ENCODE results near the gene MRPL46. TPM values are rescaled to one million over a fixed set of nuclear protein-coding genes. Genes with fewer than 3 reads are reported as not detected.

Gene MRPL46
- polyA plus RNA-seq, 1 donor from 2014 or later: 41.0 TPM

DNA sequence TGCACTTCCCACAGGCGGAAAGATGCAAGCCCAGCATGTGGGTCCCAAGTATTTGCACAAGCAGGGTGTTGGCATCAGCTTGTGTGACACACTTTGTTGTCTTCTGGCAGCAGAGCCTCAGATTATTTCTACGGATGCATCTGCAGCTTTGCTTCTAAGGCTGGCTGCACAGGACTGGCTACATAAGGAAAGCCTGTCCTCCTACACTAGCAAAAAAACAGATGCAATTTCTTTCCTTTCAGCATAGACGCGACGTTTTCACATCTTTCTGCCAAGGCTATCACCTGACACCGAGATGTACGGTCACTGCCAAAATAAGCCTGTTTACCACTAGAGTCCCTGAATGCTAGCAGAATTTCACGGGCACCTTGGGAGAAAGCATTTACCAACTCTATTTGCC, 13.8 kb upstream of the MRPL46 start:
- Histone ChIP-seq H3K4me2 (ENCODE audit: low read length) (no peak overlapping the region), H3K27ac (ENCODE audit: low read length) (no peak overlapping the region), H4K20me1 (ENCODE audit: insufficient read depth) (no peaks in the 10 kb centered on the region), H2AFZ (ENCODE audit: low read depth, low read length) (no peak overlapping the region), H3K79me2 (replicated peaks; ENCODE audit: insufficient read depth, low read length) (no peaks in the 10 kb centered on the region), H3K9me2 (ENCODE audit: insufficient read depth, low read length) (no peaks in the 10 kb centered on the region), H3K9me3 (ENCODE audit: low read length) (no peaks in the 10 kb centered on the region), H3K4me3 (ENCODE audit: low read length) (no peak overlapping the region), H3K9ac (ENCODE audit: low read length) (no peak overlapping the region), H3K27me3 (ENCODE audit: insufficient read depth, low read depth, low read length) (no peaks in the 10 kb centered on the region), H3F3A (ENCODE audit: insufficient read depth, low read length, poor library complexity, severe bottlenecking) (no peaks in the 10 kb centered on the region), H3K36me3 (ENCODE audit: insufficient read depth, low read length) (no peaks in the 10 kb centered on the region)
- no peak for TF ChIP-seq EZH2 (IDR thresholded peaks at IDR 0.05; ENCODE audit: borderline replicate concordance, insufficient read depth, low read length, poor library complexity, severe bottlenecking)
- TF ChIP-seq POLR2AphosphoS5 (IDR thresholded peaks at IDR 0.05): no peak
- TF ChIP-seq EP300 (conservative IDR thresholded peaks at IDR 0.05; ENCODE audit: poor library complexity, severe bottlenecking): no peak
- TF ChIP-seq TAF1 (IDR thresholded peaks at IDR 0.05; ENCODE audit: low read depth): no peak
- TF ChIP-seq SMC3 (conservative IDR thresholded peaks at IDR 0.05; ENCODE audit: poor library complexity): no peak
- no peak for TF ChIP-seq REST (IDR thresholded peaks at IDR 0.05; ENCODE audit: borderline replicate concordance)
- TF ChIP-seq RAD21 (conservative IDR thresholded peaks at IDR 0.05): no peak

GRCh38 chr15:88479169-88479568, 12.0 kb upstream of the MRPL46 start:
- no peaks in the 10 kb centered on the region for H3K79me2 ChIP-seq (replicated peaks; ENCODE audit: insufficient read depth, low read length)
- H3K4me3 ChIP-seq (ENCODE audit: low read length): no peak overlapping the region
- no peak overlapping the region for H3K9ac ChIP-seq (ENCODE audit: low read length)
- no peaks in the 10 kb centered on the region for H3K9me2 ChIP-seq (ENCODE audit: insufficient read depth, low read length)
- no peaks in the 10 kb centered on the region for H4K20me1 ChIP-seq (ENCODE audit: insufficient read depth)
- no peak overlapping the region for H2AFZ ChIP-seq (ENCODE audit: low read depth, low read length)
- H3K9me3 ChIP-seq (ENCODE audit: low read length): no peaks in the 10 kb centered on the region
- H3K36me3 ChIP-seq (ENCODE audit: insufficient read depth, low read length): no peaks in the 10 kb centered on the region
- no peaks in the 10 kb centered on the region for H3F3A ChIP-seq (ENCODE audit: insufficient read depth, low read length, poor library complexity, severe bottlenecking)
- TF ChIP-seq, protein P1, sequence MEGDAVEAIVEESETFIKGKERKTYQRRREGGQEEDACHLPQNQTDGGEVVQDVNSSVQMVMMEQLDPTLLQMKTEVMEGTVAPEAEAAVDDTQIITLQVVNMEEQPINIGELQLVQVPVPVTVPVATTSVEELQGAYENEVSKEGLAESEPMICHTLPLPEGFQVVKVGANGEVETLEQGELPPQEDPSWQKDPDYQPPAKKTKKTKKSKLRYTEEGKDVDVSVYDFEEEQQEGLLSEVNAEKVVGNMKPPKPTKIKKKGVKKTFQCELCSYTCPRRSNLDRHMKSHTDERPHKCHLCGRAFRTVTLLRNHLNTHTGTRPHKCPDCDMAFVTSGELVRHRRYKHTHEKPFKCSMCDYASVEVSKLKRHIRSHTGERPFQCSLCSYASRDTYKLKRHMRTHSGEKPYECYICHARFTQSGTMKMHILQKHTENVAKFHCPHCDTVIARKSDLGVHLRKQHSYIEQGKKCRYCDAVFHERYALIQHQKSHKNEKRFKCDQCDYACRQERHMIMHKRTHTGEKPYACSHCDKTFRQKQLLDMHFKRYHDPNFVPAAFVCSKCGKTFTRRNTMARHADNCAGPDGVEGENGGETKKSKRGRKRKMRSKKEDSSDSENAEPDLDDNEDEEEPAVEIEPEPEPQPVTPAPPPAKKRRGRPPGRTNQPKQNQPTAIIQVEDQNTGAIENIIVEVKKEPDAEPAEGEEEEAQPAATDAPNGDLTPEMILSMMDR (IDR thresholded peaks at IDR 0.05; ENCODE audit: poor library complexity, severe bottlenecking): no peak
- TF ChIP-seq TAF1 (IDR thresholded peaks at IDR 0.05; ENCODE audit: low read depth): no peak
- TF ChIP-seq REST (IDR thresholded peaks at IDR 0.05; ENCODE audit: borderline replicate concordance): no peak
- TF ChIP-seq POLR2AphosphoS5 (IDR thresholded peaks at IDR 0.05): no peak
- no peak for TF ChIP-seq SMC3 (conservative IDR thresholded peaks at IDR 0.05; ENCODE audit: poor library complexity)
- TF ChIP-seq RAD21 (conservative IDR thresholded peaks at IDR 0.05): no peak
- TF ChIP-seq EP300 (conservative IDR thresholded peaks at IDR 0.05; ENCODE audit: poor library complexity, severe bottlenecking): no peak
- TF ChIP-seq MXI1 (conservative IDR thresholded peaks at IDR 0.05; ENCODE audit: poor library complexity, severe bottlenecking): no peak
- TF ChIP-seq EZH2 (IDR thresholded peaks at IDR 0.05; ENCODE audit: borderline replicate concordance, insufficient read depth, low read length, poor library complexity, severe bottlenecking): no peak
- no peak overlapping the region for H3K4me2 ChIP-seq (ENCODE audit: low read length)
- no peaks in the 10 kb centered on the region for H3K27me3 ChIP-seq (ENCODE audit: insufficient read depth, low read depth, low read length)
- H3K27ac ChIP-seq (ENCODE audit: low read length): no peak overlapping the region
